Measurements from ENCODE around the gene GEMIN2.

GRCh38 chr14:39157491-39157890 is 43.4 kb downstream of the GEMIN2 start:
- TF ChIP-seq POLR2A (IDR thresholded peaks at IDR 0.05; ENCODE audit: extremely low read depth, insufficient read length), result no peak
- no peak for TF ChIP-seq CTCF (IDR thresholded peaks at IDR 0.05; ENCODE audit: low read depth, low read length)
- no peak for TF ChIP-seq MAX (IDR thresholded peaks at IDR 0.05; ENCODE audit: low read depth, low read length)
